ENCODE results near the gene ADAMTS2.

- TF ChIP-seq FOS (IDR thresholded peaks at IDR 0.05; ENCODE audit: borderline replicate concordance, insufficient read depth, low read length) (no peak), EZH2 (IDR thresholded peaks at IDR 0.05; ENCODE audit: borderline replicate concordance, low read depth, low read length, severe bottlenecking) (no peak), GATA2 (IDR thresholded peaks at IDR 0.05; ENCODE audit: insufficient read depth, insufficient read length, low read depth, low read length) (no peak), CTCF (IDR thresholded peaks at IDR 0.05; ENCODE audit: extremely low read depth in 1 of 2, insufficient read depth in 1 of 2, low read depth in 1 of 2, low read length in 2 of 2) (no peak)
These were observed 136.4 kb downstream of the ADAMTS2 start for GRCh38 chr5:179208706-179209358.
